A673 (cell line): ENCODE results near the gene SMIM35. TPM values are rescaled to one million over a fixed set of nuclear protein-coding genes. Genes with fewer than 3 reads are reported as not detected.

Experiments
- BruUV-seq: library from RNA; stranded (reverse); fragments of 400-500 nt; replicated peaks from 2 replicates; lab custom pipeline; 2021; lab: Mats Ljungman, UMichigan
- CTCF ChIA-PET: fragments of 300-600 bp; sonication (Branson Sonifier 250); formaldehyde crosslinking; loops from one replicate; lab custom pipeline; 2022; ENCODE audit warnings: antibody characterized with exemption; lab: Charles Lee
- POLR2A ChIA-PET: fragments of 300-600 bp; sonication (Branson Sonifier 250); formaldehyde crosslinking; loops from one replicate; lab custom pipeline; 2022; ENCODE audit warnings: antibody characterized with exemption; ENCODE audit not compliant: low non-redundant PET; lab: Charles Lee
- DNase-seq: peaks from one replicate; pipeline ENCODE4 v3.0.0-alpha.2; 2015; ENCODE audit warnings: low spot score
- H3K27ac ChIP-seq: fragments of 200-600 bp; sonication (generic); 2 replicates; pipeline ENCODE4 v1.5.1; 2016; ENCODE audit warnings: mixed run types, low read depth, mild to moderate bottlenecking, mixed read lengths, antibody characterized with exemption, low read length; ENCODE audit not compliant: poor library complexity, severe bottlenecking
- H3K27me3 ChIP-seq: fragments of 200-600 bp; sonication (generic); replicated peaks from 2 replicates; pipeline ENCODE4 v1.6.1; 2017; ENCODE audit warnings: mixed run types, low read depth, mild to moderate bottlenecking, mixed read lengths, antibody characterized with exemption, low read length; ENCODE audit not compliant: insufficient read depth, poor library complexity
- H3K36me3 ChIP-seq: fragments of 200-600 bp; sonication (generic); 2 replicates; pipeline ENCODE4 v1.6.1; 2016; ENCODE audit warnings: mixed run types, mild to moderate bottlenecking, mixed read lengths, antibody characterized with exemption, low read length; ENCODE audit not compliant: insufficient read depth, poor library complexity, severe bottlenecking
- H3K4me1 ChIP-seq: fragments of 200-600 bp; sonication (generic); 2 replicates; pipeline ENCODE4 v1.6.1; 2017; ENCODE audit warnings: mixed run types, mild to moderate bottlenecking, mixed read lengths, antibody characterized with exemption, low read length; ENCODE audit not compliant: insufficient read depth, poor library complexity, severe bottlenecking
- H3K4me3 ChIP-seq: fragments of 200-600 bp; sonication (generic); 2 replicates; pipeline ENCODE4 v1.5.1; 2016; ENCODE audit warnings: low read depth, mixed run types, mild to moderate bottlenecking, mixed read lengths, low read length; ENCODE audit not compliant: poor library complexity, severe bottlenecking
- H3K9me3 ChIP-seq: fragments of 200-600 bp; sonication (generic); 2 replicates; pipeline ENCODE4 v1.6.1; 2016; ENCODE audit warnings: mixed run types, low read depth, mild to moderate bottlenecking, mixed read lengths, antibody characterized with exemption, low read length; ENCODE audit not compliant: poor library complexity, severe bottlenecking
- CTCF ChIP-seq: fragments of 300-800, 200-600 bp; sonication (generic); conservative IDR thresholded peaks from 2 replicates; pipeline ENCODE4 v1.5.1; 2017; ENCODE audit warnings: low read depth, mild to moderate bottlenecking, antibody characterized with exemption, low read length, moderate library complexity, mixed read lengths
- EZH2 ChIP-seq: fragments of 200-600 bp; sonication (generic); IDR thresholded peaks from 2 replicates; pipeline ENCODE4 v1.6.1; 2017; ENCODE audit warnings: borderline replicate concordance, low read depth, mild to moderate bottlenecking, mixed read lengths, antibody characterized with exemption, low read length; ENCODE audit not compliant: poor library complexity, severe bottlenecking
- intact Hi-C: fragments of 100-400 bp; cut with micrococcal nuclease; formaldehyde crosslinking; loops from one replicate; pipeline ENCODE4 v1.10.0; 2022; ENCODE audit not compliant: unreplicated experiment
- total RNA-seq: library from RNA; stranded (reverse); gene quantifications from 2 replicates; pipeline ENCODE4 v1.2.3, GENCODE V29; 2021

The SMIM35 gene
- total RNA-seq, 1 experiment from 2014 or later, result not detected

- intact Hi-C loops, result no loop called here
- Histone ChIP-seq H3K4me3 (no peak overlapping the region), H3K4me1 (no peaks in the 10 kb centered on the region), H3K36me3 (no peaks in the 10 kb centered on the region), H3K9me3 (no peaks in the 10 kb centered on the region), H3K27ac (no peak overlapping the region), H3K27me3 (no peaks in the 10 kb centered on the region)
- BruUV-seq, result no TSS peak
- ChIA-PET CTCF (no interaction called here), POLR2A (no interaction called here)
- TF ChIP-seq CTCF (no peak), EZH2 (no peak)
- DNase-seq, result no peak
Measured at GRCh38 chr11:118135051-118135795, 48.5 kb upstream of the SMIM35 start.

GRCh38 chr11:118133816-118134215 lies 47.1 kb upstream of the SMIM35 start:
- no peaks in the 10 kb centered on the region for H3K9me3 ChIP-seq
- TF ChIP-seq CTCF, result no peak
- TF ChIP-seq EZH2, result no peak
- intact Hi-C loops, result no loop called here
- no peak overlapping the region for H3K27ac ChIP-seq
- no peaks in the 10 kb centered on the region for H3K27me3 ChIP-seq
- no peaks in the 10 kb centered on the region for H3K4me1 ChIP-seq
- H3K36me3 ChIP-seq, result no peaks in the 10 kb centered on the region
- CTCF ChIA-PET, result no interaction called here
- BruUV-seq, result no TSS peak
- POLR2A ChIA-PET, result no interaction called here
- no peak overlapping the region for H3K4me3 ChIP-seq
- no peak for DNase-seq

DNA sequence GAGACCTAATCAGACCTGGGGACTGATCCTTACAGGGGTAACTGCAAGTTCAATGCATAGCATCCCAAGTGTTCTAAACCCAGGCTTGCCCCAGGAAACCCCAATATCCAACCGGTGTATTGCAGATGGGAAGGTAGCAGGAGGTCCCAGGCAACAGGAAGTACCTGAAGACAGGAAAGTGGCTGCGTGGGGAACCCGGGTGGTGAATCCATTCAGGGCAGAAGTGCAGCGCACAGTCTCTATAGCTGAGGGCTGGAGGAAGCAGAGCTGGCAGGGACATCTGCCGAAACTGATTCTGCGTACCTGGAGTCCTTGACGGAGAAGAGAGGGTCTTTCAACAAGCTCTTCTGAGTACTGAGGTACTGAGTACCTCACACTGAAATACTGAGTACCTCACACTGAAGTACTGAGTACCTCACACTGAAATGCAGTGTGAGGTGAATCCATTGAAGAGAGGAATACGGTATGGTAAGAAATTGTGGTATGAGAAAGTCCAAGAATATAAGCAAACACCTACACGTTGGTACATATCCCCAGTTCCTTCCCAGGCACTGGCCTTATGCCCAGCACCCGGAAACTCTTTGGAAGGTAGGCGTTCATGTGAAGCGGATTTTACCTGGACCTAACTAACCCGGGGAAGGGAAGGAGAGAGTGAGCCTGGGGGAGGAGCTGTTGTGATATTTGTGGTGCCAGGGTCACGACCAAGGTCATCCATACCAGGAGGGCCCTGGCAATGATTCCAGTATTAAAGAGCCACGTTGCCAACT lies 45.8 kb upstream of the SMIM35 start:
- TF ChIP-seq CTCF (no peak), EZH2 (no peak)
- BruUV-seq, result no TSS peak
- intact Hi-C loops, result no loop called here
- H3K4me3 ChIP-seq, result no peak overlapping the region
- no peaks in the 10 kb centered on the region for H3K4me1 ChIP-seq
- H3K36me3 ChIP-seq, result no peaks in the 10 kb centered on the region
- CTCF ChIA-PET, result no interaction called here
- POLR2A ChIA-PET, result no interaction called here
- DNase-seq, result no peak
- H3K27me3 ChIP-seq, result no peaks in the 10 kb centered on the region
- no peaks in the 10 kb centered on the region for H3K9me3 ChIP-seq
- H3K27ac ChIP-seq, result no peak overlapping the region
